ENCODE results near the gene TREM2. TPM values are rescaled to one million over a fixed set of nuclear protein-coding genes. Genes with fewer than 3 reads are reported as not detected.
A peak's percentile ranks its signal among the peaks of the same experiment; 100 is the strongest.

The TREM2 gene
- total RNA-seq, 5 donors from 2014 or later (not counting 1 experiment from before 2014, with no cell fraction given) = 0.23 to 0.25 TPM; not detected in 3

DNA sequence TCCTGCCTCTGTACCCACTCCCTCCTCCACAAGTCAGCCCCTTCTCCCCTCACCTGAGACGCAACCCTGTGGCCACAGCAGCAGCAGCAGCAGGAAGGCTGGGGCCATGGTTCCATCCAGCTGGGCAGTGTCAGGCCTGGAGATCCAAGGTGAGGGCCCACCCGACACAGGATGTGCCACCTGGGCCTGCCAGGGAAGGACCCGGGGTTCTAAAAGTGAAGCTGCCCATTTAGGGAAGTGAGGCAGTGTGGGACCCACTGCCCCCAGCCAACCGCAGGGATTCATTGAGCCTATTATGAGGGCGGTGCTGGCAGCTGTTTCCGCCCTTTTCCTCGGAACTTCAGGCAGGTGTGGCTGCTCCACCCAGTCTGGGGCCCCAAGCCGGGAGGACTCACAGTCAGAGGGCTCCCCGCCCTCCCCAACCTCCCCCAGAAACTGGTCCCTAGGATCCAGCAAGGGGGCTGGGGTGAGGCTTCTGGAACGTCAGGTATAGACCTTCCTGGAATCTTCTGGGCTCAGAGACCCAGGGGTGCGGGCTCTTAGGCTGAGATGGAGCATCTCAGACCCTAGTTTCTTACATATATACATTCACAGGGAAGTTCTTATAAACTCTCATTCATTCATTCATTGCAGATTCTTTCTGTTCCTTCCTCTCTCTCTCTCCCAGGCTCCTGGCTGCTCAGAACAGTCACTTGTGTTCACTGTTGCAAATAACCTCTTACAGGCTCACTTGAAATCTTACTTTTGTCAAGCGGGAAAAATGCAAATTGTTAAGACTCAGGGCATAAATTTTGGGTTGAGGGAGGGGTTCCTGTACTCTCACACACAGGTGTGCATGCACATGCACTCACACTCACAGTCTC is 38.2 kb upstream of the TREM2 start, which contains the start of gene TREML2:
TREML2 (minus strand) TSS at position 249 of the 863 bp plus-strand sequence; CDS start at position 108, 141 bp downstream.
- peaks cover 66 to 87% (median 83%) of the 10 kb centered on the region in 3 donors for H3K4me1 Mint-ChIP-seq
- ChIA-PET CTCF (interaction anchor here in 1 of 2 donors (0.8 to 1.2 kb wide), 2 partner anchors 9 to 78 kb away, joined by 4 to 11 read pairs; no protein-coding TSS in a partner anchor), POLR2A (no interaction called here)
- H3K4me1 ChIP-seq (ENCODE audit: control insufficient read depth in 1 of 2, extremely low read depth in 1 of 2, insufficient read depth in 2 of 2, low read length in 2 of 2) = peaks cover 32 to 53% of the 10 kb centered on the region in 2 experiments
- H3K27me3 ChIP-seq (replicated peaks in 1 of 2; ENCODE audit: control insufficient read depth in 2 of 2, extremely low read depth in 1 of 2, insufficient read depth in 2 of 2, low read length in 1 of 2) = no peaks in the 10 kb centered on the region
- no peaks in the 10 kb centered on the region for H3K27me3 Mint-ChIP-seq
- H3K9me3 ChIP-seq = no peaks in the 10 kb centered on the region
- no peaks in the 10 kb centered on the region for H3K9me3 Mint-ChIP-seq
- peaks cover 0 to 4% of the 10 kb centered on the region in 2 donors for H3K36me3 ChIP-seq (ENCODE audit: control insufficient read depth in 2 of 2, extremely low read depth in 1 of 2, insufficient read depth in 1 of 2, low read length in 1 of 2)
- H3K27ac ChIP-seq (ENCODE audit: low read length) = peak within 1 kb of the TSS; percentile 98
- ATAC-seq (replicated peaks in 1 of 4) (peak; percentile 3 to 37 (median 26)), DNase-seq (peak in 14 of 35 experiments; percentile 4 to 50 (median 16))
- 24% methylated on average over 10 of the region's 12 CpGs for WGBS (ENCODE audit: insufficient coverage)
- peaks cover 5% of the 10 kb centered on the region for H3K36me3 Mint-ChIP-seq
- H3K27ac Mint-ChIP-seq = peak within 1 kb of the TSS; percentile 99
- peak within 1 kb of the TSS; percentile 36 to 41 for H3K4me3 ChIP-seq (ENCODE audit: control insufficient read depth in 1 of 2, extremely low read depth in 1 of 2, low read length in 1 of 2)
- peak within 1 kb of the TSS; percentile 38 to 80 (median 57) for H3K4me3 Mint-ChIP-seq

DNA sequence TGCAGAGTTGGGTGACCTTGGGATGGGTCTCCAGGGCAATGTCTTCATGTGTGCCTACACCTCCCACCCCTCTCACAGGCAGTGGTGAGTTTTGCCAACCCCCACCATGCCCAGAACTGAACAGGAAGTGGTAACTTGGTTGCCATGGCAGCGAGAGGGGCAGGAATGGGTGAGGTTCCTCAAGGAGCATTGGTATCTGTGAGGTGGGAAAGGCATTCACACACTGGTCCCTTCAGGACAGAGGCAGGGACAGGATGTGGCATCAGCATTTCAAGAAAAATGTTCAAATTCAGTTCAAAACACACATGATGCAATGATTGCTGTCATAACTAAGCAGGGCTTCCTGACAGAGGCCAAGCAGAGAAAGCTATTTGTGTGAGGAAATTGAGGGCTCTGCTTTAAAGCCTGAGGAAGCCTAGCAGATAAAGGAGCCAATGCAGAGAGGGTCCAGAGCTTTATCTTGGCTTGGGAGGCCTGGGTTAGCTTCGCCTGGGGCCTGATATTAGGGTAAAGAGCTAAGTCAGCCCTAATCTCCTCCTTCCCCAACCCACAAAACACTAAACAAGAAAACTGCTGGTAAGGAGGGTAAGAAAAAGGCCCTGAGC is 37.5 kb upstream of the TREM2 start:
- ATAC-seq (replicated peaks in 1 of 4) (peak; percentile 71 to 82 (median 74)), DNase-seq (peak; percentile 27 to 83 (median 65))
- H3K4me1 ChIP-seq (ENCODE audit: control insufficient read depth in 1 of 2, extremely low read depth in 1 of 2, insufficient read depth in 2 of 2, low read length in 2 of 2) = peaks cover 32 to 53% of the 10 kb centered on the region in 2 experiments
- no peaks in the 10 kb centered on the region for H3K9me3 ChIP-seq
- Mint-ChIP-seq H3K36me3 (peaks cover 5% of the 10 kb centered on the region), H3K4me1 (peaks cover 71 to 92% (median 86%) of the 10 kb centered on the region in 3 donors), H3K4me3 (peak overlapping the region; percentile 38 to 80 (median 57)), H3K9me3 (no peaks in the 10 kb centered on the region), H3K27me3 (no peaks in the 10 kb centered on the region), H3K27ac (peak overlapping the region; percentile 99)
- ChIA-PET CTCF (interaction anchor here in 1 of 2 donors (0.8 to 1.2 kb wide), 3 partner anchors 8 to 78 kb away, joined by 4 to 11 read pairs (median 4); no protein-coding TSS in a partner anchor), POLR2A (no interaction called here)
- WGBS (ENCODE audit: insufficient coverage) = no CpG with 5 or more reads among the region's 2 CpGs
- peaks cover under 1 to 4% of the 10 kb centered on the region in 2 donors for H3K36me3 ChIP-seq (ENCODE audit: control insufficient read depth in 2 of 2, extremely low read depth in 1 of 2, insufficient read depth in 1 of 2, low read length in 1 of 2)
- H3K4me3 ChIP-seq (ENCODE audit: control insufficient read depth in 1 of 2, extremely low read depth in 1 of 2, low read length in 1 of 2) = peak overlapping the region; percentile 36 to 41
- peak overlapping the region; percentile 98 for H3K27ac ChIP-seq (ENCODE audit: low read length)
- H3K27me3 ChIP-seq (replicated peaks in 1 of 2; ENCODE audit: control insufficient read depth in 2 of 2, extremely low read depth in 1 of 2, insufficient read depth in 2 of 2, low read length in 1 of 2) = no peaks in the 10 kb centered on the region

DNA sequence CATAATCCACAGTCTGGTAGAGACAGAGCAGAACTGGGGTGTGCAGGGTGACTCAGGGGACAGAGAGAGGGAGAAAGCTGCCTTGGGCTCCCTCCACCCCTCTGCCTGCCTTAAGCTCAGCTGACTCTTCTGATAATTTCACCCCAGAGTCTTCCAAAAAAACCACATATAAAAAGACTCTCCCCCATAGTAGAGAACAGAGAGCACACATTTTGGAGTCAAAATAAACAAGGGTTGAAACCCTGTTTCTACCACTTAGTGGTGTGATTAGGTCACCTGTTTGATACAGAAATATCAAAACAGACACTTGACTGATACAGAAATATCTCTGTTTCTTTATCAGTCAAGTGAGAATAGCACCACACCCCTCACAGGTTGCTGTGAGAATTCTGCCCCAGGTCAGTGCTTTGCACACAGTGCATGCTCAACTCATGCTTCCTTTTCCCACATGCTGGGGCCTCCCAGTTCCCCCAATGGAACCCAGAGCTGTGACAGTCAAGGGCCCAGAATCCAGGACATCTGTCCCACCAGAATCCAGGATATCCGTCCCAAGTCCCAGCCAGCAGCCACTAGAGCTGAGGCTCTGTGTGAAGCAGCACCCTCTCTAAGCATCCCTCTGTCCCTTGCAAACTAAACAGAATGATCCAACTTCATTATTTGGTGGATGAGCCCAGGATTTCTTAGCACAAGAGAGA is 36.8 kb upstream of the TREM2 start:
- peak overlapping the region; percentile 98 for H3K27ac ChIP-seq (ENCODE audit: low read length)
- peaks cover 4 to 8% of the 10 kb centered on the region in 2 donors for H3K36me3 ChIP-seq (ENCODE audit: control insufficient read depth in 2 of 2, extremely low read depth in 1 of 2, insufficient read depth in 1 of 2, low read length in 1 of 2)
- Mint-ChIP-seq H3K27ac (peak overlapping the region; percentile 99), H3K36me3 (peaks cover 8% of the 10 kb centered on the region), H3K27me3 (no peaks in the 10 kb centered on the region), H3K9me3 (no peaks in the 10 kb centered on the region), H3K4me1 (peaks cover 76 to 95% (median 90%) of the 10 kb centered on the region in 3 donors), H3K4me3 (peak overlapping the region; percentile 38 to 80 (median 57))
- H3K4me1 ChIP-seq (ENCODE audit: control insufficient read depth in 1 of 2, extremely low read depth in 1 of 2, insufficient read depth in 2 of 2, low read length in 2 of 2) = peaks cover 32 to 57% of the 10 kb centered on the region in 2 experiments
- DNase-seq (peak in 6 of 35 experiments; percentile 7 to 42 (median 14)), ATAC-seq (replicated peaks in 1 of 4) (peak; percentile 51 to 53 (median 52))
- peak overlapping the region in 1 of 2 donors; percentile 26 for H3K4me3 ChIP-seq (ENCODE audit: control insufficient read depth in 1 of 2, extremely low read depth in 1 of 2, low read length in 1 of 2)
- WGBS (ENCODE audit: insufficient coverage) = 25% methylated on average over 1 of the region's 1 CpG
- ChIA-PET POLR2A (no interaction called here), CTCF (interaction anchor here in 1 of 2 donors (0.8 to 1.2 kb wide), 3 partner anchors 8 to 79 kb away, joined by 4 to 11 read pairs (median 4); no protein-coding TSS in a partner anchor)
- no peaks in the 10 kb centered on the region for H3K27me3 ChIP-seq (replicated peaks in 1 of 2; ENCODE audit: control insufficient read depth in 2 of 2, extremely low read depth in 1 of 2, insufficient read depth in 2 of 2, low read length in 1 of 2)
- no peaks in the 10 kb centered on the region for H3K9me3 ChIP-seq

DNA sequence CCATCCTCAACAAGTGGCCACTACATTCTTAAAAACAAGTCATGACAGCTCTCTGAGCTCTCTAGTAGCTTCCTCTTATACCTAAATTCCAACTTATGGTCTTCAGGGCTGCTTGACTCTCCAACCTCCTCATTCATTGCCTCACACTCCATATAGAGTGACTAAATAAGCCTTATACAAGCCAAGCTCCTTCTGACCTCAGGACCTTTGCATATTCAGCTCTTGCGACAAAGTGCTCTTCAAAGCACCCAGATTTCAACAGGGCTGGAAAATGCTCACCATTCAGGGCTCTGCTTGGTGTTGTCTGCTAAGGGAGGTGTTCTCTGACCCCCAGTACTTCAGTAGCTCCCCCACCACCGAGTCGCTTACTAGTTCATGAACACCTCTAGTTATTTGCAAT is 34.3 kb upstream of the TREM2 start:
- Histone ChIP-seq H3K36me3 (ENCODE audit: control insufficient read depth in 2 of 2, extremely low read depth in 1 of 2, insufficient read depth in 1 of 2, low read length in 1 of 2) (peaks cover 4 to 10% of the 10 kb centered on the region in 2 donors), H3K9me3 (no peaks in the 10 kb centered on the region), H3K27ac (ENCODE audit: low read length) (no peak overlapping the region), H3K4me3 (ENCODE audit: control insufficient read depth in 1 of 2, extremely low read depth in 1 of 2, low read length in 1 of 2) (no peak overlapping the region), H3K27me3 (replicated peaks in 1 of 2; ENCODE audit: control insufficient read depth in 2 of 2, extremely low read depth in 1 of 2, insufficient read depth in 2 of 2, low read length in 1 of 2) (no peaks in the 10 kb centered on the region), H3K4me1 (ENCODE audit: control insufficient read depth in 1 of 2, extremely low read depth in 1 of 2, insufficient read depth in 2 of 2, low read length in 2 of 2) (peaks cover 22 to 50% of the 10 kb centered on the region in 2 experiments)
- no peaks in the 10 kb centered on the region for H3K9me3 Mint-ChIP-seq
- no peak for ATAC-seq (replicated peaks in 1 of 4)
- ChIA-PET CTCF (interaction anchor here in 1 of 2 donors (2.1 kb wide), 1 partner anchor 14 kb away, joined by 10 read pairs; no protein-coding TSS in a partner anchor), POLR2A (no interaction called here)
- no peak for DNase-seq
- no peak overlapping the region for H3K4me3 Mint-ChIP-seq
- H3K36me3 Mint-ChIP-seq = peaks cover 20% of the 10 kb centered on the region
- H3K27ac Mint-ChIP-seq = peak overlapping the region; percentile 99
- no CpG with 5 or more reads among the region's 3 CpGs for WGBS (ENCODE audit: insufficient coverage)
- peaks cover 71 to 95% (median 91%) of the 10 kb centered on the region in 3 donors for H3K4me1 Mint-ChIP-seq
- H3K27me3 Mint-ChIP-seq = no peaks in the 10 kb centered on the region

DNA sequence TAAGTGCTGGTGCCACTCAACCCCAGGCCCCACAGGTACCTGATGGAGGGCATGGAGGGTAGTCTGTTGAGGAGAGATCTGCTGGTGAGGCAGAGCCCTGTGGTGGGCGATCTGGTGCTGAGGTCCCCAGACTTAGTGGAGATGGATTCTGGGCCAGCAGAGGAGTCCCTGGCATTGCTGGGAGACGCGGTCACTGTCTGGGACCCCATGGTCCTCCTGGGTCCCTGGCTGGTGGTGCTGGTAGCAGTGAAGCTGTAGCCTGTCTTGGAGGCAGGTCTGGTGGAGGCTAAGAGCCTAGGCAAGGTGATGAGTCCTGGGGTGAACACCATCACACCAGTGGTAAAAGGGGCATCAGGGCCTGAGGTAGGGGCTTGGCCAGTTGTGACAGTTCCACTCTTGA is 31.5 kb upstream of the TREM2 start:
- Histone ChIP-seq H3K36me3 (ENCODE audit: control insufficient read depth in 2 of 2, extremely low read depth in 1 of 2, insufficient read depth in 1 of 2, low read length in 1 of 2) (peaks cover 4 to 12% of the 10 kb centered on the region in 2 donors), H3K27ac (ENCODE audit: low read length) (no peak overlapping the region), H3K4me3 (ENCODE audit: control insufficient read depth in 1 of 2, extremely low read depth in 1 of 2, low read length in 1 of 2) (no peak overlapping the region), H3K4me1 (ENCODE audit: control insufficient read depth in 1 of 2, extremely low read depth in 1 of 2, insufficient read depth in 2 of 2, low read length in 2 of 2) (peaks cover under 1 to 34% of the 10 kb centered on the region in 2 experiments), H3K9me3 (no peaks in the 10 kb centered on the region), H3K27me3 (replicated peaks in 1 of 2; ENCODE audit: control insufficient read depth in 2 of 2, extremely low read depth in 1 of 2, insufficient read depth in 2 of 2, low read length in 1 of 2) (peaks cover 0 to 6% of the 10 kb centered on the region in 2 experiments)
- 92% methylated on average over 2 of the region's 3 CpGs for WGBS (ENCODE audit: insufficient coverage)
- CTCF ChIA-PET = no interaction called here
- Mint-ChIP-seq H3K9me3 (peaks cover 0 to 2% (median 0%) of the 10 kb centered on the region in 3 donors), H3K36me3 (peaks cover 21% of the 10 kb centered on the region), H3K4me3 (no peak overlapping the region), H3K27me3 (no peaks in the 10 kb centered on the region), H3K4me1 (peaks cover 44 to 75% (median 75%) of the 10 kb centered on the region in 3 donors), H3K27ac (peak overlapping the region; percentile 45 to 52)
- POLR2A ChIA-PET = no interaction called here
- DNase-seq = no peak
- ATAC-seq (replicated peaks in 1 of 4) = no peak

Measured in T-cell (primary cell).